ENCODE data around the gene ZNF276.

ZNF276 gene

DNA sequence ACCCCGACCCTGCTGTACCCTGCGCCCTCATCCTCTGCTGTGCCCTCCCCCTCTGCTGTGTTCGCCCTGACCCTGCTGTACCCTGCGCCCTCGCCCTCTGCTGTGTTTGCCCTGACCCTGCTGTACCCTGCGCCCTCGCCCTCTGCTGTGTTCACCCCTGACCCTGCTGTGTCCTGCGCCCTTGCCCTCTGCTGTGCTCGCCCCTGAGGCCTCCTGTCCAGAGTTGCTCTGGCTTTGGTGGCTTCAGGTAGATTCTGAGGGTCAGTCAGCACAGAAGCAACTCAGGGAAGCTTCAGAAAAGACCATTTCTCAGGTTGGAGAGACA lies 11.5 kb downstream of the ZNF276 start:
- DNase-seq (ENCODE audit: extremely low read depth, insufficient read length), result no peak
- H3K27me3 ChIP-seq (replicated peaks; ENCODE audit: control insufficient read depth, insufficient read depth, low read length), result no peaks in the 10 kb centered on the region
- TF ChIP-seq, protein P1, sequence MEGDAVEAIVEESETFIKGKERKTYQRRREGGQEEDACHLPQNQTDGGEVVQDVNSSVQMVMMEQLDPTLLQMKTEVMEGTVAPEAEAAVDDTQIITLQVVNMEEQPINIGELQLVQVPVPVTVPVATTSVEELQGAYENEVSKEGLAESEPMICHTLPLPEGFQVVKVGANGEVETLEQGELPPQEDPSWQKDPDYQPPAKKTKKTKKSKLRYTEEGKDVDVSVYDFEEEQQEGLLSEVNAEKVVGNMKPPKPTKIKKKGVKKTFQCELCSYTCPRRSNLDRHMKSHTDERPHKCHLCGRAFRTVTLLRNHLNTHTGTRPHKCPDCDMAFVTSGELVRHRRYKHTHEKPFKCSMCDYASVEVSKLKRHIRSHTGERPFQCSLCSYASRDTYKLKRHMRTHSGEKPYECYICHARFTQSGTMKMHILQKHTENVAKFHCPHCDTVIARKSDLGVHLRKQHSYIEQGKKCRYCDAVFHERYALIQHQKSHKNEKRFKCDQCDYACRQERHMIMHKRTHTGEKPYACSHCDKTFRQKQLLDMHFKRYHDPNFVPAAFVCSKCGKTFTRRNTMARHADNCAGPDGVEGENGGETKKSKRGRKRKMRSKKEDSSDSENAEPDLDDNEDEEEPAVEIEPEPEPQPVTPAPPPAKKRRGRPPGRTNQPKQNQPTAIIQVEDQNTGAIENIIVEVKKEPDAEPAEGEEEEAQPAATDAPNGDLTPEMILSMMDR (IDR thresholded peaks at IDR 0.05; ENCODE audit: insufficient read depth, low read length, poor library complexity, severe bottlenecking), result no peak
- no peak overlapping the region for H3K4me3 ChIP-seq (replicated peaks; ENCODE audit: low read depth, low read length)
- peaks cover 40% of the 10 kb centered on the region for H3K36me3 ChIP-seq (ENCODE audit: control insufficient read depth, insufficient read depth, low read length)

DNA sequence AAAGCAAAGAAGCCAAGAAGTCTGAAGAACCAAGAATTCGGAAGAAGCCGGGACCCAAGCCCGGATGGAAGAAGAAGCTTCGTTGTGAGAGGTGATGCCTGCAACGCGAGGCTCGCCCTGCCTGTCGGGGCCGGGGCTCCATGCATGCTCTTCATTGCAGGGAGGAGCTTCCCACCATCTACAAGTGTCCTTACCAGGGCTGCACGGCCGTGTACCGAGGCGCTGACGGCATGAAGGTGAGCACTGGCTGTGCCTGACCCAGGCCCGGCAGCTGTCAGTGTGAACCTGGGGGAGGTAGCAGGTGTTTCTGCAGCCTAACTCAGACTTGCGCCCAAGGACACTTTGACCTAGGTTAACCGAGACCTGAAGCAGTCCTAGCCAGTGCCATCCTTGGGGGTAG lies 12.0 kb downstream of the ZNF276 start:
- Histone ChIP-seq H3K36me3 (ENCODE audit: control insufficient read depth, insufficient read depth, low read length) (peaks cover 44% of the 10 kb centered on the region), H3K27me3 (replicated peaks; ENCODE audit: control insufficient read depth, insufficient read depth, low read length) (no peaks in the 10 kb centered on the region), H3K4me3 (replicated peaks; ENCODE audit: low read depth, low read length) (no peak overlapping the region)
- DNase-seq (ENCODE audit: extremely low read depth, insufficient read length), result no peak
- TF ChIP-seq, protein P1 (IDR thresholded peaks at IDR 0.05; ENCODE audit: insufficient read depth, low read length, poor library complexity, severe bottlenecking), result no peak

DNA sequence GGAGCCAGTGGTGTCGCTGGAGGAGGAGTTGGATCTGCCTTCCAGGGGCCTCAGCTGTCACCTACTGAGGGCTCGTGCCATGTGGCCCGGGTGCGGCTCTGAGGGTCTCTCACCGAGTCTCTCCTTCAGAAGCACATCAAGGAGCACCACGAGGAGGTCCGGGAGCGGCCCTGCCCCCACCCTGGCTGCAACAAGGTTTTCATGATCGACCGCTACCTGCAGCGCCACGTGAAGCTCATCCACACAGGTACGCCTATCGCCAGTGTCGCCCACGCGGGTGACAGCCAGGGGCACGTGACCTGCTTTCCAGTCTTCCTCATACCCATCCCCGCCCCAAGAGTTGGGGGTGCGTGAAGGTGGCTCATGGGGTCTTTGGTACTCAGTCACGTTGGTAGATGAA lies 12.5 kb downstream of the ZNF276 start:
- Histone ChIP-seq H3K4me3 (replicated peaks; ENCODE audit: low read depth, low read length) (no peak overlapping the region), H3K36me3 (ENCODE audit: control insufficient read depth, insufficient read depth, low read length) (peaks cover 45% of the 10 kb centered on the region), H3K27me3 (replicated peaks; ENCODE audit: control insufficient read depth, insufficient read depth, low read length) (no peaks in the 10 kb centered on the region)
- no peak for DNase-seq (ENCODE audit: extremely low read depth, insufficient read length)
- TF ChIP-seq, protein P1 (IDR thresholded peaks at IDR 0.05; ENCODE audit: insufficient read depth, low read length, poor library complexity, severe bottlenecking), result no peak

DNA sequence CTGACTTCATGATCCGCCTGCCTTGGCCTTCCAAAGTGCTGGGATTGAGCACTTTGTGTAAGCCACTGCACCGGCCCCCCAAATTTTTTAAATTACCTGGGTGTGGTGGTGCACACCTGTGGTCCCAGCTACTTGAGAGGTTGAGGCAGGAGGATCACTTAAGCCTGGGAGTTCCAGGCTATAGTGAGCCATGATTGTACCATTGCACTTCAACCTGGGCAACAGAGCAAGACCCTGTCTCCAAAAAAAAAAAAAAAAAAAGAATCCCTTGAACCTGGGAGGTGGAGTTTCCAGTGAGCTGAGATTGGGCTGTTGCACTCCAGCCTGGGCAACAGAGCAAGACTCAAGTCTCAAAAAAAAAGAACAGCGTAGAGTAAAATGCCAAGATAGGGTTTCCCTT lies 15.2 kb downstream of the ZNF276 start:
- DNase-seq (ENCODE audit: extremely low read depth, insufficient read length), result no peak
- Histone ChIP-seq H3K4me3 (replicated peaks; ENCODE audit: low read depth, low read length) (no peak overlapping the region), H3K36me3 (ENCODE audit: control insufficient read depth, insufficient read depth, low read length) (peaks cover 45% of the 10 kb centered on the region), H3K27me3 (replicated peaks; ENCODE audit: control insufficient read depth, insufficient read depth, low read length) (no peaks in the 10 kb centered on the region)
- TF ChIP-seq, protein P1 (IDR thresholded peaks at IDR 0.05; ENCODE audit: insufficient read depth, low read length, poor library complexity, severe bottlenecking), result no peak

DNA sequence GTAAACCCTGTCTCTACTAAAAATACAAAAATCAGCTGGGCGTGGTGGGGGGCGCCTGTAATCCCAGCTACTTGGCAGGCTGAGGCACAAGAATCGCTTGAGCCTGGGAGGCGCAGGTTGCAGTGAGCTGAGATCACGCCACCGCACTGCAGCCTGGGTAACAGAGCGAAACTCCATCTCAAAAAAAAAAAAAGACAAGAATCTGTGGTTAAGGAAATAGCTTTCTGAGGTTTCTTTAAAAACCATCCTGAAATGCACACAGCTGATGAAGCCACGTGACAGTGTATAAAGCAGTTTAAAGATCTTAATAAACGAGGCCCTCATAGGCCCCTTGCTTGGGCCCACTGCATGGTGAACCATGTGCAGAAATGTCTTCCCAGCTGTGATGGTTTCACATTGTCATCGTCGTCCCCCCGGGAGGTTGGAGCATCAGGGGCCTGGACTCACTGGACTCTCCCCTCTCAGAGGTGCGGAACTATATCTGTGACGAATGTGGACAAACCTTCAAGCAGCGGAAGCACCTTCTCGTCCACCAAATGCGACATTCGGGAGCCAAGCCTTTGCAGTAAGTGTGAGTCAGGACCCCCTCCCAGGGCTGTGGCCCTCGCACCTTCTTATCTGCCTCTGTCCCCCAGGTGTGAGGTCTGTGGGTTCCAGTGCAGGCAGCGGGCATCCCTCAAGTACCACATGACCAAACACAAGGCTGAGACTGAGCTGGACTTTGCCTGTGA lies 16.2 kb downstream of the ZNF276 start:
- H3K36me3 ChIP-seq (ENCODE audit: control insufficient read depth, insufficient read depth, low read length), result peaks cover 43% of the 10 kb centered on the region
- no peak for DNase-seq (ENCODE audit: extremely low read depth, insufficient read length)
- no peaks in the 10 kb centered on the region for H3K27me3 ChIP-seq (replicated peaks; ENCODE audit: control insufficient read depth, insufficient read depth, low read length)
- no peak overlapping the region for H3K4me3 ChIP-seq (replicated peaks; ENCODE audit: low read depth, low read length)
- TF ChIP-seq, protein P1 (IDR thresholded peaks at IDR 0.05; ENCODE audit: insufficient read depth, low read length, poor library complexity, severe bottlenecking), result no peak

DNA sequence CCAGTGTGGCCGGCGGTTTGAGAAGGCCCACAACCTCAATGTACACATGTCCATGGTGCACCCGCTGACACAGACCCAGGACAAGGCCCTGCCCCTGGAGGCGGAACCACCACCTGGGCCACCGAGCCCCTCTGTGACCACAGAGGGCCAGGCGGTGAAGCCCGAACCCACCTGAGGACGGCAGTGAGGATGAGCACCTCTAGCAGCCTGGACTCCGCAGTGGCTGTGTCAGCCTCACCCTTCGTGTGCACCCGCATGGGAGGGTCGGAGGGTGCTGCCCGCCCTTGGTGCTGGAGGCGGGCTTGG lies 16.7 kb downstream of the ZNF276 start:
- Histone ChIP-seq H3K27me3 (replicated peaks; ENCODE audit: control insufficient read depth, insufficient read depth, low read length) (no peaks in the 10 kb centered on the region), H3K4me3 (replicated peaks; ENCODE audit: low read depth, low read length) (no peak overlapping the region), H3K36me3 (ENCODE audit: control insufficient read depth, insufficient read depth, low read length) (peaks cover 42% of the 10 kb centered on the region)
- no peak for DNase-seq (ENCODE audit: extremely low read depth, insufficient read length)
- TF ChIP-seq, protein P1 (IDR thresholded peaks at IDR 0.05; ENCODE audit: insufficient read depth, low read length, poor library complexity, severe bottlenecking), result no peak

Measured in GM06990 (cell line).